ENCODE results near the gene PRDM16. TPM values are rescaled to one million over a fixed set of nuclear protein-coding genes. Genes with fewer than 3 reads are reported as not detected.

The PRDM16 gene
- polyA plus RNA-seq, 1 experiment, result 0.06 TPM

GRCh38 chr1:3410142-3410925, 341.3 kb downstream of the PRDM16 start:
- peak; percentile 46 for TF ChIP-seq CTCF (IDR thresholded peaks at IDR 0.05; ENCODE audit: low read depth, low read length)
- no peaks in the 10 kb centered on the region for H3K27me3 ChIP-seq (ENCODE audit: control insufficient read depth, insufficient read depth, low read length)
- POLR2A ChIA-PET, result no interaction called here
- H3K9me3 ChIP-seq (ENCODE audit: control insufficient read depth, insufficient read depth, low read length), result peaks cover 89% of the 10 kb centered on the region
- no peak overlapping the region for H3K27ac ChIP-seq (ENCODE audit: low read depth, low read length)
- CTCF ChIA-PET, result no interaction called here
- no peak overlapping the region for H3K4me3 ChIP-seq (ENCODE audit: low read depth, low read length)
- DNase-seq (ENCODE audit: low read depth, low spot score), result no peak

- DNase-seq (ENCODE audit: low read depth, low spot score), result no peak
- Histone ChIP-seq H3K4me3 (ENCODE audit: low read depth, low read length) (no peak overlapping the region), H3K9me3 (ENCODE audit: control insufficient read depth, insufficient read depth, low read length) (peaks cover 94% of the 10 kb centered on the region), H3K27ac (ENCODE audit: low read depth, low read length) (no peak overlapping the region), H3K27me3 (ENCODE audit: control insufficient read depth, insufficient read depth, low read length) (no peaks in the 10 kb centered on the region)
- POLR2A ChIA-PET, result no interaction called here
- CTCF ChIA-PET, result no interaction called here
- no peak for TF ChIP-seq CTCF (IDR thresholded peaks at IDR 0.05; ENCODE audit: low read depth, low read length)
Measured at GRCh38 chr1:3411806-3412205, 342.8 kb downstream of the PRDM16 start.

- TF ChIP-seq CTCF (IDR thresholded peaks at IDR 0.05; ENCODE audit: low read depth, low read length), result no peak
- no peaks in the 10 kb centered on the region for H3K27me3 ChIP-seq (ENCODE audit: control insufficient read depth, insufficient read depth, low read length)
- peaks cover 94% of the 10 kb centered on the region for H3K9me3 ChIP-seq (ENCODE audit: control insufficient read depth, insufficient read depth, low read length)
- POLR2A ChIA-PET, result no interaction called here
- H3K4me3 ChIP-seq (ENCODE audit: low read depth, low read length), result no peak overlapping the region
- CTCF ChIA-PET, result no interaction called here
- H3K27ac ChIP-seq (ENCODE audit: low read depth, low read length), result no peak overlapping the region
- DNase-seq (ENCODE audit: low read depth, low spot score), result no peak
Measured at GRCh38 chr1:3412376-3412775, 343.4 kb downstream of the PRDM16 start.

GRCh38 chr1:3413975-3414710, 345.1 kb downstream of the PRDM16 start:
- Histone ChIP-seq H3K27me3 (ENCODE audit: control insufficient read depth, insufficient read depth, low read length) (no peaks in the 10 kb centered on the region), H3K4me3 (ENCODE audit: low read depth, low read length) (no peak overlapping the region), H3K27ac (ENCODE audit: low read depth, low read length) (no peak overlapping the region), H3K9me3 (ENCODE audit: control insufficient read depth, insufficient read depth, low read length) (peaks cover 85% of the 10 kb centered on the region)
- no peak for TF ChIP-seq CTCF (IDR thresholded peaks at IDR 0.05; ENCODE audit: low read depth, low read length)
- CTCF ChIA-PET, result no interaction called here
- DNase-seq (ENCODE audit: low read depth, low spot score), result no peak
- POLR2A ChIA-PET, result no interaction called here

All from AG04450 (cell line).